ENCODE data around the gene GOLGA6L22. TPM values are rescaled to one million over a fixed set of nuclear protein-coding genes. Genes with fewer than 3 reads are reported as not detected.
"Not testable (repeated sequence)": the region's sequence is repeated elsewhere in the genome, so short reads cannot be mapped to it uniquely, and the experiment has no call there.

The GOLGA6L22 gene, protein sequence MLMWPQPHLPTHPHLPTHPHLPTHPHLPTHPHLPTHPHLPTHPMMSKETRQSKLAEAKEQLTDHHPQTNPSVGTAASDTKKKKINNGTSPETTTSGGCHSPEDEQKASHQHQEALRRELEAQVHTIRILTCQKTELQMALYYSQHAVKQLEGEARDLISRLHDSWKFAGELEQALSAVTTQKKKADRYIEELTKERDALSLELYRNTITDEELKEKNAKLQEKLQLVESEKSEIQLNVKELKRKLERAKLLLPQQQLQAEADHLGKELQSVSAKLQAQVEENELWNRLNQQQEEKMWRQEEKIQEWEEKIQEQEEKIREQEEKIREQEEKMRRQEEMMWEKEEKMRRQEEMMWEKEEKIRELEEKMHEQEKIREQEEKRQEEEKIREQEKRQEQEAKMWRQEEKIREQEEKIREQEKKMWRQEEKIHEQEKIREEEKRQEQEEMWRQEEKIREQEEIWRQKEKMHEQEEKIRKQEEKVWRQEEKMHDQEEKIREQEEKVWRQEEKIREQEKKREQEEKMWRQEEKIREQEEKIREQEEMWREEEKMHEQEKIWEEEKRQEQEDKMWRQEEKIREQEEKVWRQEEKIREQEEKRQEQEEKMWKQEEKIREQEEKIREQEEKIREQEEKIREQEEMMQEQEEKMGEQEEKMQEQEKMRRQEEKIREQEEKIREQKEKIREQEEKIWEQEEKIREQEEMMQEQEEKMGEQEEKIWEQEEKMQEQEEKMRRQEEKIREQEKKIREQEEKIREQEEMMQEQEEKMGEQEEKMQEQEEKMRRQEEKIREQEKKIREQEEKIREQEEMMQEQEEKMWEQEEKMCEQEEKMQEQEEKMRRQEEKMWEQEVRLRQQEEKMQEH
- total RNA-seq: not detected
- not detected for total RNA-seq (2013)
- 0 reads per million in 29 experiments for total RNA-seq

DNA sequence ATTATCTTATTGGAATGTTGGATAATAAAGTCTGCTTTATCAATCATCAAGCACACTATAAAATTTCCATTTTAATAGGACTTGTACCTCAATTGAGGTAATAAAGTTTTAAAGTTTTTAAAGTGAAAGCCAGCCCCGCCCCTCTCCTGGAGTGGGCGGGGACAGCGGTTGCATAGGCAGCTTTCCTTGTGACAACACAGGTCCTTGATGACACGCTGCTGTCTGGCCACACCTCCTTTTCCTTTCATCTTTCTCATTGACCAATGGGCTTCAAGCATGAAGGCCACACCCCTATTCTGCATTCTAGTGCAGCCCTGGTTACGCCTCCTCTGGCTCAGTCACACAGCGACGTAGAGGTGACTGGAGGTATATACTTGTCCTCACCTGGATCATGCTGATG is at the start of gene GOLGA6L22:
Gene GOLGA6L22 (plus strand): TSS at position 301 of the 400 bp plus-strand sequence. CDS start 91 bp downstream, at position 392.
- WGBS (ENCODE audit: insufficient coverage): no CpG with 5 or more reads among the region's 7 CpGs

DNA sequence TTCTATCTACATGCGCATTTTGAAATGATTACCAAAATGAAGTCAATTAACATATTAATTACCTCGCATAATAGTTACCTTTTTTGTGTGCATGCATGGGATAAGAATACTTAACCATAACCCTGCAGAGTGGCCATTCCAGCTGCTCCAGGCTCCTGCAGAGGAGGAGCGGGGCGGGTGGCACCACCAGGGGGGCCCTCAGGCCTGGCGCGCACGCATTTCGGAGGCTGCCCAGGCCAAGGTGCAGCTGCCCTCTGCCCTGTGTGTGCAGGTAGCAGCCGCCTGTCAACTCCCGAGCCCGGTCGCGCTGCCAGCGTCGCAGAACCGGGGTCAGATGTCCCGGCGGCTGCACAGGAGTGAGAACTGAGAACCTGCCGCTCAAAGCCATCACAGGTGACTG is 41.4 kb upstream of the GOLGA6L22 start:
- H3K4me3 ChIP-seq (ENCODE audit: control insufficient read depth in 1 of 2, extremely low read depth in 1 of 2, low read length in 1 of 2); H3K27ac Mint-ChIP-seq; DNase-seq; ATAC-seq (replicated peaks in 1 of 4); CTCF ChIA-PET; H3K4me1 ChIP-seq (ENCODE audit: control insufficient read depth in 1 of 2, extremely low read depth in 1 of 2, insufficient read depth in 2 of 2, low read length in 2 of 2); H3K36me3 ChIP-seq (ENCODE audit: control insufficient read depth in 2 of 2, extremely low read depth in 1 of 2, insufficient read depth in 1 of 2, low read length in 1 of 2); H3K4me1 Mint-ChIP-seq; H3K9me3 ChIP-seq; POLR2A ChIA-PET; H3K9me3 Mint-ChIP-seq; H3K27me3 Mint-ChIP-seq; H3K27ac ChIP-seq (ENCODE audit: low read length); H3K4me3 Mint-ChIP-seq; H3K36me3 Mint-ChIP-seq; H3K27me3 ChIP-seq (replicated peaks in 1 of 2; ENCODE audit: control insufficient read depth in 2 of 2, extremely low read depth in 1 of 2, insufficient read depth in 2 of 2, low read length in 1 of 2): not testable (repeated sequence)
- WGBS (ENCODE audit: insufficient coverage): no CpG with 5 or more reads among the region's 19 CpGs

More for the DNA sequence above, at the start of gene GOLGA6L22:
- H3K9me3 Mint-ChIP-seq; H3K27me3 ChIP-seq (replicated peaks in 1 of 2; ENCODE audit: control insufficient read depth in 2 of 2, extremely low read depth in 1 of 2, insufficient read depth in 2 of 2, low read length in 1 of 2); H3K4me1 Mint-ChIP-seq; H3K27ac Mint-ChIP-seq; H3K4me1 ChIP-seq (ENCODE audit: control insufficient read depth in 1 of 2, extremely low read depth in 1 of 2, insufficient read depth in 2 of 2, low read length in 2 of 2); H3K9me3 ChIP-seq; CTCF ChIA-PET; H3K36me3 ChIP-seq (ENCODE audit: control insufficient read depth in 2 of 2, extremely low read depth in 1 of 2, insufficient read depth in 1 of 2, low read length in 1 of 2); H3K27ac ChIP-seq (ENCODE audit: low read length); POLR2A ChIA-PET; H3K4me3 Mint-ChIP-seq; DNase-seq; H3K27me3 Mint-ChIP-seq; ATAC-seq (replicated peaks in 1 of 4); H3K4me3 ChIP-seq (ENCODE audit: control insufficient read depth in 1 of 2, extremely low read depth in 1 of 2, low read length in 1 of 2); H3K36me3 Mint-ChIP-seq: not testable (repeated sequence)

DNA sequence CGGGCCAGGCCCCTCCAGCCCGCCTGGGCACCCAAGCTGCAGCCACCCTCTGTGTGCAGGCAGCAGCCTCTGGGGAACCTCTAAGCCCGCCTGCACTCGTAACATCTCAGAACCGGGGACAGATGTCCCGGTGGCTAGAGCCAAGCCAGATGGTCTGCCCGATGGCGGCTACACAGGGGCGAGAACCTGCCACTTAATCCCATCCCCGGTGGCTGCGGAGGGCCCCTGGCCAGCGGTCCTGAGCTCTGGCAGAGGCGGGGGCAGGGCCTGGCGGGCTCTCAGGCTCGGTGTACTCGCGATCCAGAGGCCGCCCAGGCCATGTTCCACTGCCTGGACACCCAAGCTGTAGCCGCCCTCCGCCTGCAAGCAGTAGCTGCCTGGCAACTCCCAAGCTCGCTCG is 40.9 kb upstream of the GOLGA6L22 start:
- POLR2A ChIA-PET; H3K4me1 Mint-ChIP-seq; H3K27ac ChIP-seq (ENCODE audit: low read length); CTCF ChIA-PET; H3K9me3 Mint-ChIP-seq; ATAC-seq (replicated peaks in 1 of 4); H3K4me1 ChIP-seq (ENCODE audit: control insufficient read depth in 1 of 2, extremely low read depth in 1 of 2, insufficient read depth in 2 of 2, low read length in 2 of 2); DNase-seq; H3K36me3 Mint-ChIP-seq; H3K27me3 Mint-ChIP-seq; H3K4me3 Mint-ChIP-seq; H3K27ac Mint-ChIP-seq; H3K4me3 ChIP-seq (ENCODE audit: control insufficient read depth in 1 of 2, extremely low read depth in 1 of 2, low read length in 1 of 2); H3K27me3 ChIP-seq (replicated peaks in 1 of 2; ENCODE audit: control insufficient read depth in 2 of 2, extremely low read depth in 1 of 2, insufficient read depth in 2 of 2, low read length in 1 of 2); H3K36me3 ChIP-seq (ENCODE audit: control insufficient read depth in 2 of 2, extremely low read depth in 1 of 2, insufficient read depth in 1 of 2, low read length in 1 of 2); H3K9me3 ChIP-seq: not testable (repeated sequence)
- no CpG with 5 or more reads among the region's 22 CpGs for WGBS (ENCODE audit: insufficient coverage)

- H3K9me3 ChIP-seq; H3K4me1 Mint-ChIP-seq; CTCF ChIA-PET; H3K27me3 ChIP-seq (replicated peaks in 1 of 2; ENCODE audit: control insufficient read depth in 2 of 2, extremely low read depth in 1 of 2, insufficient read depth in 2 of 2, low read length in 1 of 2); H3K9me3 Mint-ChIP-seq; H3K4me3 ChIP-seq (ENCODE audit: control insufficient read depth in 1 of 2, extremely low read depth in 1 of 2, low read length in 1 of 2); H3K36me3 ChIP-seq (ENCODE audit: control insufficient read depth in 2 of 2, extremely low read depth in 1 of 2, insufficient read depth in 1 of 2, low read length in 1 of 2); H3K4me3 Mint-ChIP-seq; H3K4me1 ChIP-seq (ENCODE audit: control insufficient read depth in 1 of 2, extremely low read depth in 1 of 2, insufficient read depth in 2 of 2, low read length in 2 of 2); DNase-seq; POLR2A ChIA-PET; H3K36me3 Mint-ChIP-seq; H3K27me3 Mint-ChIP-seq; ATAC-seq (replicated peaks in 1 of 4); H3K27ac ChIP-seq (ENCODE audit: low read length); H3K27ac Mint-ChIP-seq: not testable (repeated sequence)
- WGBS (ENCODE audit: insufficient coverage): no CpG with 5 or more reads among the region's 29 CpGs
These were observed 40.5 kb upstream of the GOLGA6L22 start for GRCh38 chr15:22418212-22418611.

DNA sequence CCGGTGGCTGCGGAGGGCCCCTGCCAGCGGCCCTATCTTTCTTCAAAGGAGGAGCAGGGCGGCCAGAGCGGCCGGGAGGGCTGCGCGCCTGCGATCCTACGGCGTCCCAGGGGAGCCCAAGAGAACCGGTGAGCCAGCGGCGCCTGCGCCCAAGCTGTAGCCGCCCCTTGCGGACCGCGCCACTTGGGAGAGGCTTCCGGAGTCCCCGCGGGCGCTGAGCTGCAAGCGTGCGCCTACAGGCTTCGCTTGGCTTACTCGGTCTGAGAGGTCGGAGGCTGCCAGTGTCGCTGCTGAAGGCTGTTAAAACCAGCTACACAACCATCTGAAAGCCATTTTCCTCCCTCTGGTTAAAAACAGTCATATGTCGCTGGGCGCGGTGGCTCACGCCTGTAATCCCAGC is 40.0 kb upstream of the GOLGA6L22 start:
- WGBS (ENCODE audit: insufficient coverage): 91% methylated on average over 8 of the region's 33 CpGs
- H3K36me3 ChIP-seq (ENCODE audit: control insufficient read depth in 2 of 2, extremely low read depth in 1 of 2, insufficient read depth in 1 of 2, low read length in 1 of 2); H3K4me1 ChIP-seq (ENCODE audit: control insufficient read depth in 1 of 2, extremely low read depth in 1 of 2, insufficient read depth in 2 of 2, low read length in 2 of 2); H3K9me3 Mint-ChIP-seq; H3K9me3 ChIP-seq; H3K27ac ChIP-seq (ENCODE audit: low read length); H3K4me3 ChIP-seq (ENCODE audit: control insufficient read depth in 1 of 2, extremely low read depth in 1 of 2, low read length in 1 of 2); H3K4me1 Mint-ChIP-seq; H3K27ac Mint-ChIP-seq; H3K27me3 Mint-ChIP-seq; H3K4me3 Mint-ChIP-seq; POLR2A ChIA-PET; CTCF ChIA-PET; ATAC-seq (replicated peaks in 1 of 4); DNase-seq; H3K36me3 Mint-ChIP-seq; H3K27me3 ChIP-seq (replicated peaks in 1 of 2; ENCODE audit: control insufficient read depth in 2 of 2, extremely low read depth in 1 of 2, insufficient read depth in 2 of 2, low read length in 1 of 2): not testable (repeated sequence)

DNA sequence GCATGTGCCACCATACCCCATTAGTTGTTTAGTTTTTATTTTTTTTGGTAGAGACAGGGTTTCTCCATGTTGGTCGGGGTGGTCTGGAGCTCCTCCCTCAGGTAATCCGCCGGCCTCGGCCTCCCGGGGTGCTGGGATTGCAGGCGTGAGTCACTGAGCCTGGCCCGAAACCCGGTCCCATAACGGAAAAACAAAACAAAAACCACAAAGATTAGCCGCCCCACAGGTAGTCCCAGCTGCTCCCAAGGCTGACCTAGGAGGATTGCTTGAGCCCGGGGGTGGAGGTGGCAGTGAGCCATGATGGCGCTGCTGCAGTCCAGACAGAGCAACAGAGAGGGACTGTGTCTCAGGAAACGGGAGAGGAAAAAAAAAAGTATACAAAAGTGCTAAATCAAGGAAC is 38.4 kb upstream of the GOLGA6L22 start:
- H3K27me3 ChIP-seq (replicated peaks in 1 of 2; ENCODE audit: control insufficient read depth in 2 of 2, extremely low read depth in 1 of 2, insufficient read depth in 2 of 2, low read length in 1 of 2); H3K27ac Mint-ChIP-seq; DNase-seq; H3K4me1 Mint-ChIP-seq; H3K36me3 Mint-ChIP-seq; H3K4me3 Mint-ChIP-seq; H3K27me3 Mint-ChIP-seq; H3K36me3 ChIP-seq (ENCODE audit: control insufficient read depth in 2 of 2, extremely low read depth in 1 of 2, insufficient read depth in 1 of 2, low read length in 1 of 2); CTCF ChIA-PET; ATAC-seq (replicated peaks in 1 of 4); H3K27ac ChIP-seq (ENCODE audit: low read length); POLR2A ChIA-PET; H3K9me3 ChIP-seq; H3K4me1 ChIP-seq (ENCODE audit: control insufficient read depth in 1 of 2, extremely low read depth in 1 of 2, insufficient read depth in 2 of 2, low read length in 2 of 2); H3K9me3 Mint-ChIP-seq; H3K4me3 ChIP-seq (ENCODE audit: control insufficient read depth in 1 of 2, extremely low read depth in 1 of 2, low read length in 1 of 2): not testable (repeated sequence)
- WGBS (ENCODE audit: insufficient coverage): no CpG with 5 or more reads among the region's 13 CpGs

Measured in T-cell (primary cell).